Measurements from ENCODE around the gene MOGAT2.
"Not testable (repeated sequence)": the region's sequence is repeated elsewhere in the genome, so short reads cannot be mapped to it uniquely, and the experiment has no call there.

Gene MOGAT2

DNA sequence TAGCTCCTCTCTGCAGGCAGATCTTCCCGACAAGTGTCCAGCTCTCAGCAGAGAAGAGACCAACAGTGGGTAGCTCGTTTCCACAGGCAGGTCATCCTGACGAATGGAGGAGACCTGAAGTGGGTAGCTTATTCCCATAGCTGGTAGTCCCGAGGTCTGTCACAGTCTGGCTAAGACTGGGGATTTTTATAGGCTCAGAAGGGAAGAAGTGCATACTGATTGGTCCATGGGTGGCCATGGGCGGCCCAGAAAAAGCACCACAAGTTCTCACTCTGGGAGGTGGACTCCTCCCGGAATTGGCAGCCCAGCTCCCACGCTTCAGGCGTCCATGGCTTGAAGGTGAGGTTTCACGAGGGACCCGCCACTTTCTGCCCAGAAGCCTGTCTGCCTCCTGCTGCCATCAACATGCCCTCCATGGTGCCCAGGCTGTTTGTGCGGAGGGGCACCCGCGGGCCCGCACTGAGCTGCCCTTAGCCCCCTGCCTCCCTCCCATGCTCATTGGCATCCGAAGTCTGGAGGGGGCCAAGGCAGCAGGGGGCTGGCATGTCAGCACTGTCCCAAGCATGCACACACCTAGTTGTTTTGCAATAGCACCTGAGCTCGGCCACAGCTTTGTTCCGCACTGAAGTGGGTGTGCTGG, 38.9 kb upstream of the MOGAT2 start:
- TF ChIP-seq, protein P1, sequence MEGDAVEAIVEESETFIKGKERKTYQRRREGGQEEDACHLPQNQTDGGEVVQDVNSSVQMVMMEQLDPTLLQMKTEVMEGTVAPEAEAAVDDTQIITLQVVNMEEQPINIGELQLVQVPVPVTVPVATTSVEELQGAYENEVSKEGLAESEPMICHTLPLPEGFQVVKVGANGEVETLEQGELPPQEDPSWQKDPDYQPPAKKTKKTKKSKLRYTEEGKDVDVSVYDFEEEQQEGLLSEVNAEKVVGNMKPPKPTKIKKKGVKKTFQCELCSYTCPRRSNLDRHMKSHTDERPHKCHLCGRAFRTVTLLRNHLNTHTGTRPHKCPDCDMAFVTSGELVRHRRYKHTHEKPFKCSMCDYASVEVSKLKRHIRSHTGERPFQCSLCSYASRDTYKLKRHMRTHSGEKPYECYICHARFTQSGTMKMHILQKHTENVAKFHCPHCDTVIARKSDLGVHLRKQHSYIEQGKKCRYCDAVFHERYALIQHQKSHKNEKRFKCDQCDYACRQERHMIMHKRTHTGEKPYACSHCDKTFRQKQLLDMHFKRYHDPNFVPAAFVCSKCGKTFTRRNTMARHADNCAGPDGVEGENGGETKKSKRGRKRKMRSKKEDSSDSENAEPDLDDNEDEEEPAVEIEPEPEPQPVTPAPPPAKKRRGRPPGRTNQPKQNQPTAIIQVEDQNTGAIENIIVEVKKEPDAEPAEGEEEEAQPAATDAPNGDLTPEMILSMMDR (IDR thresholded peaks at IDR 0.05): no peak
- Mint-ChIP-seq H3K4me3 (no peak overlapping the region), H3K4me1 (no peaks in the 10 kb centered on the region), H3K27ac (no peak overlapping the region), H3K9me3 (peaks cover 26% of the 10 kb centered on the region), H3K36me3 (ENCODE audit: low read depth) (no peaks in the 10 kb centered on the region), H3K27me3 (ENCODE audit: low read depth, poor library complexity) (peaks cover 60% of the 10 kb centered on the region)
- DNase-seq: no peak

DNA sequence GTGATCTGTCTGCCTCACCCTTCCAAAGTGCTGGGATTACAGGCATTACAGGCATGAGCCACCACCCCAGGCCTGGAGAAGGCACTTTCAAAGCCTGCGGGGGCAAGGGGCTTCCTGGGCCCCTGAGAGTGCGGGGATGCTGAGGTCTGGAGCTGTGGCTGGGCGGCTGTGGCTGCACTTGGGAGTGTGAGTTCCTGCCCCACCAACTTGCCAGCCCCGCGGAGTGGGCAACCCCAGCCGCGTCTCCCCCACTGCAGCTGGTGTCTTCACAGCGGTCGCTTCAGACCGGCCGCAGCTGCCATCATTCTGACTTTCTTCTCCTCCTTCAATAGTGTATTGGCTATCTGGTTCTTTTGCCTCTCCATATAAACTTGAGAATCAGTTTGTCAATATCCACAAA, 38.1 kb upstream of the MOGAT2 start:
- H3K4me3 Mint-ChIP-seq: no peak overlapping the region
- H3K4me1 Mint-ChIP-seq: no peaks in the 10 kb centered on the region
- H3K36me3 Mint-ChIP-seq (ENCODE audit: low read depth): no peaks in the 10 kb centered on the region
- no peak for DNase-seq
- TF ChIP-seq, protein P1 (IDR thresholded peaks at IDR 0.05): no peak
- no peak overlapping the region for H3K27ac Mint-ChIP-seq
- peaks cover 60% of the 10 kb centered on the region for H3K27me3 Mint-ChIP-seq (ENCODE audit: low read depth, poor library complexity)
- H3K9me3 Mint-ChIP-seq: peaks cover 26% of the 10 kb centered on the region

DNA sequence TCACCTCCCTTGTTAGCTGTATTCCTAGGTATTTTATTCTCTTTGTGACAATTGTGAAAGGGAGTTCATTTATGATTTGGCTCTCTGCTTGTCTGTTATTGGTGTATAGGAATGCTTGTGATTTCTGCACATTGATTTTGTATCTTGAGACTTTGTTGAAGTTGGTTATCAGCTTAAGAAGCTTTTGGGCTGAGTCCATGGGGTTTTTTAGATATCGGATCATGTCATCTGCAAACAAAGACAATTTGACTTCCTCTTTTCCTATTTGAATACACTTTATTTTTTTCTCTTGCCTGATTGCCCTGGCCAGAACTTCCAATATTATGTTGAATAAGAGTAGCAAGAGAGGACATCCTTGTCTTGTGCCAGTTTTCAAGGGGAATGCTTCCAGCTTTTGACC, 33.8 kb upstream of the MOGAT2 start:
- H3K9me3 Mint-ChIP-seq: peaks cover 47% of the 10 kb centered on the region
- DNase-seq; H3K4me1 Mint-ChIP-seq; H3K36me3 Mint-ChIP-seq (ENCODE audit: low read depth); H3K4me3 Mint-ChIP-seq; H3K27ac Mint-ChIP-seq: not testable (repeated sequence)
- peaks cover 61% of the 10 kb centered on the region for H3K27me3 Mint-ChIP-seq (ENCODE audit: low read depth, poor library complexity)

DNA sequence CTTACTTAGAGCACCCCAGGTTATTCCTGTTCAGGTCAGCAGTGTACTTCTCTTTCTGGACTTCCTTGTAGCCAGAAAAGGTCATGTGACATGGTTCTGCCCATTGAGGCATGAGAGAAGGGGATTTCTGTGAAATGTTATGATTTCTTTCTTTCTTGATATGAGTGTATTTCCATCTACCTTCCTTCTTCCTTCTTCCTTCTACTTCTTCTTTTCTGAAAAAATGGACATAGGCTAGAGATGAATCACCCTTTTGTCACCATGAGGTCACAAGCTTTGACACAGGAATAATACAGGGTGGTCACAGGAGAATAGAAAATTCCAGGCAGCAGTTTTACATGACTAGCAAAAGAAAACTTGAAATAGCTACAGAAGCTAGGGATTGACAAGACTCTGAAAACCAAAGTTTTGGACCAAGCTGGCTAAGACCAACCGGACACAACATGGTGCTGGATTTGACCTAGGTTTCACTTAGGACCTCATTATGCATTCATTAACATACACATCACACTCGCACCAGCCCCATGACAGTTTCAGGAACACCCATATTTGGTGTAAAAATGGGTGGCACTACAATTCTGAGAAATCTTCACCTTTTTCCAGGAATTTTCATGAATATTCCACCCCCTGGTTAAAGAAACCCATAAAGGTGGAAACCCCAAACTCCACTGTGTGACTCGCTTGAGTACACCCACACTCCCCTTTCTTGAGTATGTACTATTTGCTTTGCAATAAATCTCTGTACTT, 27.6 kb upstream of the MOGAT2 start:
- H3K4me3 Mint-ChIP-seq: no peak overlapping the region
- H3K36me3 Mint-ChIP-seq (ENCODE audit: low read depth): peaks cover 4% of the 10 kb centered on the region
- TF ChIP-seq, protein P1 (IDR thresholded peaks at IDR 0.05): no peak
- H3K27me3 Mint-ChIP-seq (ENCODE audit: low read depth, poor library complexity): peaks cover 59% of the 10 kb centered on the region
- DNase-seq: no peak
- H3K4me1 Mint-ChIP-seq: peaks cover 10% of the 10 kb centered on the region
- no peak overlapping the region for H3K27ac Mint-ChIP-seq
- H3K9me3 Mint-ChIP-seq: peaks cover 27% of the 10 kb centered on the region

DNA sequence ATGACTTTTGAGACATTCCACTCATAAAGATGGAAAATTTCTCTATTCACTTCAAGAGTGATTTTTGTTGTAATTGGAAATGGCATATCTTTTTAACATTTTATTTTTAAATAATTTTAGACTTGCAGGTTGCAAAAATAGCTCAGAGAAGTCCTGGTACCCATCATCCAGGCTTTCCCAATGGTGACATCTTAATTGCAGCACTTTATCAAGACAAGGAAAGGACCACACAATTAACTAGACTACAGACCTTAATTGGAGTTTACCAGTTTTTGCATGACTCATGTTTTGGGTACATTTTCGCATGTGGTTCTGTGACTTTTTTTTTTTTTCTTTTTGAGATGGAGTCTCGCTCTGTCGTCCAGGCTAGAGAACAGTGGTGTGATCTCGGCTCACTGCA, 25.8 kb upstream of the MOGAT2 start:
- TF ChIP-seq, protein P1 (IDR thresholded peaks at IDR 0.05): no peak

DNA sequence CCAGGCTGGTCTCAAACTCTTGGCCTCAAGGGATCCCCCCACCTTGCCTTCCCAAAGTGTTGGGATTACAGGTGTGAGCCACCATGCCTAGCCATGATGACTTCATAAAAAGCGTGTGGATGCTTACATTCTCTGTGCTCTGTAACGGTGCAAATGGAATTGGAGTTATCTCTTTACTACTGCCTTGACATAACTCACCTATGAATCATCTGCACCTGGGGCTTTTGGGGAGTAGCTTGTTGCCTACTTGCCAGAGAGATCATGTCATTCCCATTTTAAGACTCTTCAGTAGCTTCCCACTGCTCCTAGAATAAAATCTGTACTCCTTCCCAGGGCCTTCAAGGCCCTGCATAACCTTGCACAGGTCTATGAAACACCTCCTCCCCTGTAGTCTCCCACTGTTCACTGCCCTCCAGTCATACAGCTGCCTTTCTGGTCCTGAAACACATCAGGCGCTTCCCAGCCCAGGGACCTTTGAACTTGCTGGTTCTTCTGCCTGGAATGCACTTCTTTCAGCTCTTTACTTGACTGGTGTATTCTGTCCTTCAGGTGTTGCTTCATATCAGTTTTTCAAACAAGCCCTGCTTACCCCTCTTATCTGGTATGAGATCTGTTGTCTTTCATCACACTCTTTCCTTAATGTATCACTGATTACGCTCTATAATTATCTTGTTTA, 19.6 kb upstream of the MOGAT2 start:
- TF ChIP-seq, protein P1 (IDR thresholded peaks at IDR 0.05): no peak
- no peak for DNase-seq
- Mint-ChIP-seq H3K4me3 (no peak overlapping the region), H3K27ac (no peak overlapping the region), H3K9me3 (peaks cover 15% of the 10 kb centered on the region), H3K4me1 (no peaks in the 10 kb centered on the region), H3K27me3 (ENCODE audit: low read depth, poor library complexity) (peaks cover 46% of the 10 kb centered on the region), H3K36me3 (ENCODE audit: low read depth) (no peaks in the 10 kb centered on the region)

More for the DNA sequence above, 25.8 kb upstream of the MOGAT2 start:
- Mint-ChIP-seq H3K36me3 (ENCODE audit: low read depth) (no peaks in the 10 kb centered on the region), H3K4me3 (no peak overlapping the region), H3K9me3 (peaks cover 15% of the 10 kb centered on the region), H3K4me1 (peaks cover 10% of the 10 kb centered on the region), H3K27ac (no peak overlapping the region), H3K27me3 (ENCODE audit: low read depth, poor library complexity) (peaks cover 44% of the 10 kb centered on the region)
- no peak for DNase-seq
